Measurements from ENCODE around the gene EPSTI1.

EPSTI1 gene

DNA sequence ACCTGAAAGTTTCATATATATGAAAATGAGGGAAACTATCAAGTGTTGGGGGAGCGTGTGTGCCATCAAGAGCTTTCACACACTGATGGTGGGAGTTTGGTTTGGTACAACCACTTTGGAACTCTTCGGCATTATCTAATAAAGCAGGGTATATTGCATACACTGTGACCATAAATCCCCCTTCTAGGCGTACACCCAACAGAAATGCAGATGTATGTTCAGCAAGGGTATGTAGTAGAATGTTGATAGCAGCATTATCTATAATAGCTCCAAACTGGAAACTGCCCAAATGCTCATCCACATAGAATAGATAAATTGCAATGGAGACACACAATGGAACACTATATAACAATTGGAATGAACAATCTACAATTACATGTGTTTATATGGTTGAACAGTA is 139.9 kb downstream of the EPSTI1 start:
- Mint-ChIP-seq H3K27ac (no peak overlapping the region), H3K4me1 (no peaks in the 10 kb centered on the region), H3K36me3 (no peaks in the 10 kb centered on the region), H3K4me3 (no peak overlapping the region), H3K27me3 (peaks cover 6 to 8% of the 10 kb centered on the region in 2 donors), H3K9me3 (no peaks in the 10 kb centered on the region)
- ATAC-seq (replicated peaks) (no peak), DNase-seq (no peak)

DNA sequence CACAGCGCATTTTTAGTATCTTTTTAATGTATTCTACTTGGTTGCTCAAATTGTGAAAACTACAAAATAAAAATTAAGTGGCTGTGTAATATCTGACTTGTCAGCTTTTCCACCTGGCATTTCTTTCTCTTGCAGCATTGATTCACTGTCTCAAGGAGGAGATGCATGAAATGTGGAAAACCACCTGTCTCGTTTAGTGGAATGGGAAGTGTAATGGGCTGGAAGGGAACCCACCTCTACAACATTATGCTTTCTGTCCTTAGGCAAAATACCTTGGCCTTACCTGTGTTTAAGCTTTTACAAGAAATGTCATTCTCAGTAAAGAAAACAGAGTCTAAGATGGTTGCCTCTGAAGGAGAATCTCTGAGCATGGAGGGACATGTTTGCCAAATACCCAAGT is 142.8 kb downstream of the EPSTI1 start:
- ATAC-seq (replicated peaks), result no peak
- Mint-ChIP-seq H3K4me1 (no peaks in the 10 kb centered on the region), H3K36me3 (no peaks in the 10 kb centered on the region), H3K9me3 (no peaks in the 10 kb centered on the region), H3K4me3 (no peak overlapping the region), H3K27ac (no peak overlapping the region), H3K27me3 (peaks cover 1 to 8% of the 10 kb centered on the region in 2 donors)
- DNase-seq, result no peak

DNA sequence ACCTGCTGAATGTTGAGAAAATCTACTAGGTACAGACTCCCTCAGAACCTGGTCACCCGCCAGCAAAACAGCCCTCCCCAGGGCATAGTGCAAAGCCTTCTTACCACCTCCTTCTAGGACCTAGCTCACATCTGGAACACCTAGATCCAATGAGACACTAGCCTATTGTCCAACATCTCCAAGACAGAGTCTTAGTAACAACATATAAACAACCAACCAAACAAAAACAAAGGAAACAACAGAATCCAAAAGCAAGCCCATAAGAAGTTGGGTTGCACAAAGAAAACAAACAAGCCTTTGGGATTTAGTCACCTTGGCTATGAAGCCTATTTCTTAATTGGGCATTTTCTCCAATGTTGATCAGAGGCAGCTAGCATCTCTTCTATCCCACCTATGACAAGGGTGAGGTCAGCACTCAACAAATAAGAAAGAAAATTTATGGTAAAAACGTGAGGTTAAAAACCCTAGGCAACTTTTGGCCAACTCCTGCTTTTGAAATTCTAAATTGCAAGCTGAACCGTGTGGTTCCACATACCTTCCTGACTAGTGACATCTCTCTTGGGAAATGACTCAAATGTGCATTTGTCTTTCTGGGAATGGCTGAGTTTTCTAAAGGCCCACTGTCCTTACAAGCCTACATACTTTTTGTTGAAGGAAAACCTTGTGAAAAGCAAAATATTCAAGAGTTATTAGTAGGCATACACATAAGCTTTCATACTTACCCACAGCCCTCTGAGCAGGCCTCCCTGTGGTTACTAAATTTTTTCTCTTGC is 144.0 kb downstream of the EPSTI1 start:
- H3K4me1 Mint-ChIP-seq, result no peaks in the 10 kb centered on the region
- no peak overlapping the region for H3K27ac Mint-ChIP-seq
- no peak for ATAC-seq (replicated peaks)
- H3K9me3 Mint-ChIP-seq, result no peaks in the 10 kb centered on the region
- H3K27me3 Mint-ChIP-seq, result peaks cover 0 to 7% of the 10 kb centered on the region in 2 donors
- DNase-seq, result no peak
- no peaks in the 10 kb centered on the region for H3K36me3 Mint-ChIP-seq
- H3K4me3 Mint-ChIP-seq, result no peak overlapping the region

DNA sequence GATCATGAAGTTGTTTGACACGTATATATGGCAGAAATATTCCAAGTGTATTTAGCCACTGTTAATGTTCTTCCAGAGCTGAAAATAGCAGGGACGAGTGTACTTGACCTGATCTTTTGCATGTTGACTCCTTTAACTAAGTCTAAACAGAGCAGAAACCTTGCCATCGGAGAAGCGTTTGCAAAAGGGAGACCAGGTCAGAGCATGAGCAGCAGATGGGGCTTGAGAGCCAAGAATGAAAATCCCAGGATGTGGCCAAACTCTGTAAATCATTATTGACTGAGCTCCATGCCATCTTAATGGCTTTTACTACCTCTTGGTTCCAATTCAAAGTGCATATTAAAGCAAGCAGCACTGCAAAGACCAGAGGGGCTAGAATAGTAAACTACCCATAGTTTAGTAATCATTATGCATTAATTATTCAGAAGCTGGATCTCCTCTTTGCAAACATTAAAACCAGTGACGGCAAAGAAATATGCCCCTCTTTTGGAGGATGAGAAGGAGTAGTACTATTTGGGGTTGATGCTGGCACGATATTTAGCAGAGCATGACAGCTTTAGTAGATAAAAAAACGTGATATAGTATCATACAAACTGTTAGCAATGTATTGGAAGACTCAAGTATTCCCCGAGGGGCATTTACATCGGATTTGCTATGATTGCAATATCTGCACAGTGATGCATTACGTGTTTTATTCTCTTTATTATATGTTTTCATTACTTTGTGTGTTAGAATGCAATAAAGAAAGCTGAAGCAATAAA is 154.9 kb downstream of the EPSTI1 start:
- no peaks in the 10 kb centered on the region for H3K9me3 Mint-ChIP-seq
- DNase-seq (no peak), ATAC-seq (replicated peaks) (no peak)
- H3K4me1 Mint-ChIP-seq, result no peaks in the 10 kb centered on the region
- no peaks in the 10 kb centered on the region for H3K27me3 Mint-ChIP-seq
- H3K4me3 Mint-ChIP-seq, result no peak overlapping the region
- no peak overlapping the region for H3K27ac Mint-ChIP-seq
- H3K36me3 Mint-ChIP-seq, result no peaks in the 10 kb centered on the region

Data from stimulated activated naive B cell treated with anti-CD40 and anti-IgM and Interleukin-4, amounts not matched to agents 10 μg/mL and 1 μg/mL and 100 μg/mL, for 72 hours (primary cell).